Upper lobe of left lung (tissue), 6 donors: ENCODE measurements around the gene RAB11A. TPM values are rescaled to one million over a fixed set of nuclear protein-coding genes. Genes with fewer than 3 reads are reported as not detected.
"Not testable (repeated sequence)": the region's sequence is repeated elsewhere in the genome, so short reads cannot be mapped to it uniquely, and the experiment has no call there.

Experiments
- ATAC-seq, 2 donors: fragments of 200-7000 bp; cut with Tn5 transposase; one replicate each; pipeline ENCODE4 v1.9.1; 2022; ENCODE audit warnings: mild to moderate bottlenecking in 2 of 2, moderate library complexity in 2 of 2; ENCODE audit not compliant: low FRiP score in 2 of 2
- DNase-seq, 2 donors: peaks; one replicate each; pipeline ENCODE4 v3.0.0-alpha.2; 2019 to 2020
- H3K27ac ChIP-seq, 4 donors: fragments of 200-600 bp; sonication (generic); one replicate each; pipeline ENCODE4 v1.5.1; 2016 to 2019
- H3K27me3 ChIP-seq, 4 donors: fragments of 200-600 bp; sonication (generic); one replicate each; pipeline ENCODE4 v1.5.1; 2017 to 2019
- H3K36me3 ChIP-seq, 4 donors: fragments of 200-600 bp; sonication (generic); one replicate each; pipeline ENCODE4 v1.5.1; 2016 to 2019
- H3K4me1 ChIP-seq, 4 donors: fragments of 200-600 bp; sonication (generic); one replicate each; pipeline ENCODE4 v1.5.1; 2018 to 2019
- H3K4me3 ChIP-seq, 4 donors: fragments of 200-600 bp; sonication (generic); one replicate each; pipeline ENCODE4 v1.5.1; 2017 to 2019; ENCODE audit warnings: mild to moderate bottlenecking in 2 of 4, moderate library complexity in 1 of 4
- H3K9me3 ChIP-seq, 4 donors: fragments of 200-600 bp; sonication (generic); one replicate each; pipeline ENCODE4 v1.5.1; 2018 to 2019
- EP300 ChIP-seq, 4 donors: sonication (generic); formaldehyde crosslinking; IDR thresholded peaks; one replicate each; pipeline ENCODE4 v1.5.1; 2017; ENCODE audit warnings: antibody characterized with exemption in 4 of 4, control low read depth in 2 of 4
- POLR2A ChIP-seq, 4 donors: fragments of 450-650 bp; IDR thresholded peaks; one replicate each; pipeline ENCODE4 v1.5.1; 2016 to 2017; ENCODE audit warnings: antibody characterized with exemption in 4 of 4, mild to moderate bottlenecking in 2 of 4
- POLR2AphosphoS5 ChIP-seq, 2 donors: sonication (generic); formaldehyde crosslinking; IDR thresholded peaks; one replicate each; pipeline ENCODE4 v1.5.1; 2017; ENCODE audit warnings: antibody characterized with exemption in 2 of 2
- WGBS, 2 donors: methylation state at CpG; one replicate each; pipeline ENCODE4 v1.1.5; 2017 to 2018; 5-methylcytosine and 5-hydroxymethylcytosine counted together
- total RNA-seq, 6 donors: library from RNA; depleted of rRNA in 4 of 6; stranded (reverse); fragments of >200 nt in 4 of 6; gene quantifications; one replicate each; pipeline versions ENCODE4 v1.1.0 to v1.2.1, GENCODE V29; 2016 to 2021
- TF ChIP-seq, protein P1 (sequence below), 6 experiments: fragments of 450-650 bp in 4 of 6; fragments of 200-600 bp in 2 of 6; sonication (generic) in 2 of 6; IDR thresholded peaks; one replicate each; pipeline ENCODE4 v1.5.1; 2016 to 2019; ENCODE audit warnings: antibody characterized with exemption in 6 of 6
- donor health status: DM: no; HTN: no; CAD: no; lungs with moderate emphysema.
- donor health status: DM: no; HTN: yes; CAD: no; lungs with severe emphysema.

RAB11A gene
- total RNA-seq, 6 donors from 2014 or later, result 15.7 to 205 (median 144) TPM

DNA sequence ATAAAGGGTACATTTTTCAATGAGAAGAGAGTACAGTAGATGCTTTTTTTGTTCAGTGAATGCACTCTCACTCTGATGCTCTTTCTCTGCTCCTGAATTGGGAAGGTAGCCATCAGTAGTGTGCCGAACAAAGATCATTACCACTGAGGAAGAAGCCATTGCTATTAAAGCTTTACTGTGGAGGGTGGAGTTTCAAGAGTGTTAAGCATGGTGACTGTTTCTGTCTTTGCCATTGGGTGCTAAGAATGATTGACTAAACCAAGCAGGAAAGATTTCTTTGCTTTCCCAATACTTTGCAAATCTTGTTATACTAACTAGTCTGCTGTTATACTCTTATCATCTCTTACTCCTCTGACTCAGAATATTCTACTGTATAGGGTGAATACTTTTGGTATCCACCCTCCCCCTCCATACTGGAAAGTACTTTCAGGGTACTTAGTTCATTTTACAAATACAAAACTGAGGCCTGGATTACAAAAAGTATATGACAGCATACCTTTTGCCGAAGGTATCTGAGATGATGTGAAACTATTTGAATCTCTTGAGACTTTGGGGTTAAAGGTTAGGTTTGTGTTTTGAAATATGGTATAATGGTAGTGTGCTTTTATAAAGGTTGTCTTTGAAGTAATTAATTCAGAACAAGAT lies 1.7 kb downstream of the RAB11A start:
- Histone ChIP-seq H3K27ac (peak overlapping the region; percentile 94 to 98 (median 96)), H3K4me1 (peaks cover 2 to 49% (median 34%) of the 10 kb centered on the region in 4 donors), H3K36me3 (peaks cover 0 to 19% (median 11%) of the 10 kb centered on the region in 4 donors), H3K4me3 (peak overlapping the region in 3 of 4 donors; percentile 77 to 95 (median 90)), H3K9me3 (no peaks in the 10 kb centered on the region), H3K27me3 (no peaks in the 10 kb centered on the region)
- DNase-seq (no peak), ATAC-seq (no peak)
- WGBS, 2 donors, result 16 to 35% methylated on average over 2 of the region's 2 CpGs
- TF ChIP-seq, protein P1, sequence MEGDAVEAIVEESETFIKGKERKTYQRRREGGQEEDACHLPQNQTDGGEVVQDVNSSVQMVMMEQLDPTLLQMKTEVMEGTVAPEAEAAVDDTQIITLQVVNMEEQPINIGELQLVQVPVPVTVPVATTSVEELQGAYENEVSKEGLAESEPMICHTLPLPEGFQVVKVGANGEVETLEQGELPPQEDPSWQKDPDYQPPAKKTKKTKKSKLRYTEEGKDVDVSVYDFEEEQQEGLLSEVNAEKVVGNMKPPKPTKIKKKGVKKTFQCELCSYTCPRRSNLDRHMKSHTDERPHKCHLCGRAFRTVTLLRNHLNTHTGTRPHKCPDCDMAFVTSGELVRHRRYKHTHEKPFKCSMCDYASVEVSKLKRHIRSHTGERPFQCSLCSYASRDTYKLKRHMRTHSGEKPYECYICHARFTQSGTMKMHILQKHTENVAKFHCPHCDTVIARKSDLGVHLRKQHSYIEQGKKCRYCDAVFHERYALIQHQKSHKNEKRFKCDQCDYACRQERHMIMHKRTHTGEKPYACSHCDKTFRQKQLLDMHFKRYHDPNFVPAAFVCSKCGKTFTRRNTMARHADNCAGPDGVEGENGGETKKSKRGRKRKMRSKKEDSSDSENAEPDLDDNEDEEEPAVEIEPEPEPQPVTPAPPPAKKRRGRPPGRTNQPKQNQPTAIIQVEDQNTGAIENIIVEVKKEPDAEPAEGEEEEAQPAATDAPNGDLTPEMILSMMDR (IDR thresholded peaks at IDR 0.05), result no peak
- TF ChIP-seq POLR2A (IDR thresholded peaks at IDR 0.05) (peak in 1 of 4 donors; percentile 42), POLR2AphosphoS5 (IDR thresholded peaks at IDR 0.05) (no peak), EP300 (IDR thresholded peaks at IDR 0.05) (no peak)

DNA sequence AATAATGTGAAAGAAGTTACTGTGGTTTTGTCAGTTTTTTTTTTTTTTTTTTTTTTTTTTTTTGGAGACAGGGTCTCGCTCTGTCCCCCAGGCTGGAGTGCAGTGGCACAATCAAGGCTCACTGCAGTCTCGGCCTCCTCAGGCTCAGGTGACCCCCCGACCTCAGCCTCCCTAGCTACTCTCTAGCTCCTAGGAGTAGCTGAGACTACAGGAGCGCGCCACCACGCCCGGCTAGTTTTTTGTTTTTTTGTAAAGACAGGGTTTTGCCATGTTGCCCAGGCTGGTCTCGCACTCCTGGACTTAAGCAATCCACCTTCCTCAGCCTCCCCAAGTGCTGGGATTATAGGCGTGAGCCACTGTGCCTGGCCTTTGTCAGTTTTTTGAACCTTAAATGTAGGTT lies 2.6 kb downstream of the RAB11A start:
- not testable (repeated sequence) for DNase-seq, ATAC-seq, H3K27me3 ChIP-seq, H3K9me3 ChIP-seq
- Histone ChIP-seq H3K36me3 (peaks cover 0 to 28% (median 12%) of the 10 kb centered on the region in 4 donors), H3K27ac (peak overlapping the region in 3 of 4 donors; percentile 33 to 97 (median 34)), H3K4me3 (peak overlapping the region in 1 of 4 donors; percentile 77), H3K4me1 (peaks cover 2 to 53% (median 34%) of the 10 kb centered on the region in 4 donors)
- WGBS, 2 donors, result 57 to 80% methylated on average over 9 of the region's 9 CpGs

DNA sequence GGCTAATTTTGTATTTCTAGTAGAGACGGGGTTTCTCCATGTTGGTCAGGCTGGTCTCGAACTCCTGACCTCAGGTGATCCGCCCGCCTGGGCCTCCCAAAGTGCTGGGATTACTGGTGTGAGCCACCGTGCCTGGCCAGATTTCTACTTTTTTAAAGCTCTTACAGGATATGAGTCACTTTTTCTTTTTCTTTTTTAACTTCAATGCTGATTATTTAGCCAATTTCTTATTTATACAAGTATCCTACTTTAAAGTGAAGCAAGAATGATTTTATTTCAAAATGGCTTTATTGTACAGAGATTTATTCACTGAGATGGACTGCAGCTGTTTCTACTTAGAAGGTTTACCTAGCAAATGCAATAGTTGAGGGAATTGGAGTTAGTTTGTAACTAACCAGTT lies 3.3 kb downstream of the RAB11A start:
- Histone ChIP-seq H3K4me1 (peaks cover 5 to 53% (median 34%) of the 10 kb centered on the region in 4 donors), H3K4me3 (peak overlapping the region in 1 of 4 donors; percentile 77), H3K27ac (peak overlapping the region in 3 of 4 donors; percentile 33 to 97 (median 34)), H3K36me3 (peaks cover 3 to 35% (median 18%) of the 10 kb centered on the region in 4 donors)
- H3K9me3 ChIP-seq, DNase-seq, H3K27me3 ChIP-seq, ATAC-seq: not testable (repeated sequence)
- 81 to 85% methylated on average over 5 of the region's 5 CpGs for WGBS, 2 donors

DNA sequence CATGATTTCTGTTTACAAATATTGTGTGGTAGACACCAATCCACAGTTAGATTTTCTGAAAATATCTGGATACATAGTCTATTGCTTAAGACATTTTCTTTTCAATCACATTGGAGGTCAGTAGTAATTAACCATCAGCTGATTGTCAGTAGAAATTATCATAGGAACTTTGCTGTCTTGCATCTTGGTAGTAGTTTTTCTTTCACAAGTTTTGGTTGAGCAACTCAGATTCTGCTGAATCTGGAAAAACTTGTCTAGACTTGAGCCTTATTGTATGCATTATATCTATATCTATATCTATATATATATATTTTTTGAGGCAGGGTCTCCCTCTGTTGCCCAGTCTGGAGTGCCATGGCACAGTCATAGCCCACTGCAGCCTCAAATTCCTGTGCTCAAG lies 4.0 kb downstream of the RAB11A start:
- Histone ChIP-seq H3K27ac (peak overlapping the region in 1 of 4 donors; percentile 33), H3K4me1 (peaks cover 7 to 53% (median 34%) of the 10 kb centered on the region in 4 donors), H3K27me3 (no peaks in the 10 kb centered on the region), H3K36me3 (peaks cover 9 to 41% (median 24%) of the 10 kb centered on the region in 4 donors), H3K9me3 (no peaks in the 10 kb centered on the region), H3K4me3 (no peak overlapping the region)
- TF ChIP-seq POLR2AphosphoS5 (IDR thresholded peaks at IDR 0.05) (no peak), EP300 (IDR thresholded peaks at IDR 0.05) (no peak), POLR2A (IDR thresholded peaks at IDR 0.05) (no peak)
- TF ChIP-seq, protein P1 (IDR thresholded peaks at IDR 0.05), result no peak
- ATAC-seq, result no peak
- DNase-seq, result no peak

DNA sequence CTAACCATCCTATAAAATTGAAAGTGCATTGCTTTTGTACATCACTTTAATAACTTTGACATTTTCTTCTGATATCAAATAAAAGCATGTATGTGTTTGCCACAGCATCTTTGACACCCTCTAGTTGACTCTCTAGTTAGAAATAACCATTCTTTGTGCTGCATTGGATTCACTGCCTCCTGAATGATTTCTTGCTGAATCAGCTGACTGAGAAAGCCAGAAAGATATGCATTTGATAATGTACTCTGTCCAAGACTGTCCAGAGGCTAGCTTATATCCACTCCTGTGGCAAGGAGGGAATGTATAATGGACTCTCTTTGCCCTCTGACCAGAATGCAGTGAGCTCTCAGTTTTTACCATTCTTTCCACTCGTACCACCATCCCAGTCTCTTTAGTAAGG lies 6.2 kb downstream of the RAB11A start:
- TF ChIP-seq POLR2A (IDR thresholded peaks at IDR 0.05), result no peak
- H3K9me3 ChIP-seq, result no peaks in the 10 kb centered on the region
- H3K4me1 ChIP-seq, result peaks cover 7 to 48% (median 34%) of the 10 kb centered on the region in 4 donors
- DNase-seq (no peak), ATAC-seq (no peak)
- no peaks in the 10 kb centered on the region for H3K27me3 ChIP-seq
- H3K27ac ChIP-seq, result no peak overlapping the region
- WGBS, 2 donors, result 89 to 93% methylated on average over 1 of the region's 1 CpG
- H3K36me3 ChIP-seq, result peaks cover 18 to 63% (median 43%) of the 10 kb centered on the region in 4 donors
- H3K4me3 ChIP-seq, result no peak overlapping the region

DNA sequence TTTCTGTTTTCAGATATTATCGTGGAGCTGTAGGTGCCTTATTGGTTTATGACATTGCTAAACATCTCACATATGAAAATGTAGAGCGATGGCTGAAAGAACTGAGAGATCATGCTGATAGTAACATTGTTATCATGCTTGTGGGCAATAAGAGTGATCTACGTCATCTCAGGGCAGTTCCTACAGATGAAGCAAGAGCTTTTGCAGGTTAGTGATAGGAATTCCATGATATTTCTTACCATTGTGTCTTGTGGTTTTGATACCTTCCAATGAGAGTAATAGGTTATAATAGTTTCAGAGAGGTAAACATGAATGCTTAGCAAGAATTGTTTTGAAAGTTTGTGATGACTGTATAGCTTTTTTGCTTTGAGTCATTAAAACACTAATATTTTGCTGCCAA lies 8.5 kb downstream of the RAB11A start:
- no peak overlapping the region for H3K27ac ChIP-seq
- peaks cover 18 to 86% (median 49%) of the 10 kb centered on the region in 4 donors for H3K36me3 ChIP-seq
- no peak overlapping the region for H3K4me3 ChIP-seq
- no peaks in the 10 kb centered on the region for H3K27me3 ChIP-seq
- ATAC-seq, result no peak
- H3K4me1 ChIP-seq, result peaks cover 12 to 31% (median 21%) of the 10 kb centered on the region in 4 donors
- TF ChIP-seq EP300 (IDR thresholded peaks at IDR 0.05) (no peak), POLR2AphosphoS5 (IDR thresholded peaks at IDR 0.05) (no peak), POLR2A (IDR thresholded peaks at IDR 0.05) (no peak)
- TF ChIP-seq, protein P1 (IDR thresholded peaks at IDR 0.05), result no peak
- DNase-seq, result no peak
- 86 to 89% methylated on average over 3 of the region's 3 CpGs for WGBS, 2 donors
- no peaks in the 10 kb centered on the region for H3K9me3 ChIP-seq
